Tongue (tissue), 2 donors: Measurements from ENCODE around the gene TATDN2. TPM values are rescaled to one million over a fixed set of nuclear protein-coding genes. Genes with fewer than 3 reads are reported as not detected.
"Not testable (repeated sequence)": the region's sequence is repeated elsewhere in the genome, so short reads cannot be mapped to it uniquely, and the experiment has no call there.

Experiments
- DNase-seq: peaks from one replicate; pipeline ENCODE4 v3.0.0-alpha.2; 2015
- total RNA-seq: library from RNA; depleted of rRNA; stranded (reverse); fragments of >200 nt; gene quantifications from one replicate; pipeline ENCODE4 v1.2.3, GENCODE V29; 2014

The TATDN2 gene
- total RNA-seq, 1 donor from 2014 or later, result 15.5 TPM

DNA sequence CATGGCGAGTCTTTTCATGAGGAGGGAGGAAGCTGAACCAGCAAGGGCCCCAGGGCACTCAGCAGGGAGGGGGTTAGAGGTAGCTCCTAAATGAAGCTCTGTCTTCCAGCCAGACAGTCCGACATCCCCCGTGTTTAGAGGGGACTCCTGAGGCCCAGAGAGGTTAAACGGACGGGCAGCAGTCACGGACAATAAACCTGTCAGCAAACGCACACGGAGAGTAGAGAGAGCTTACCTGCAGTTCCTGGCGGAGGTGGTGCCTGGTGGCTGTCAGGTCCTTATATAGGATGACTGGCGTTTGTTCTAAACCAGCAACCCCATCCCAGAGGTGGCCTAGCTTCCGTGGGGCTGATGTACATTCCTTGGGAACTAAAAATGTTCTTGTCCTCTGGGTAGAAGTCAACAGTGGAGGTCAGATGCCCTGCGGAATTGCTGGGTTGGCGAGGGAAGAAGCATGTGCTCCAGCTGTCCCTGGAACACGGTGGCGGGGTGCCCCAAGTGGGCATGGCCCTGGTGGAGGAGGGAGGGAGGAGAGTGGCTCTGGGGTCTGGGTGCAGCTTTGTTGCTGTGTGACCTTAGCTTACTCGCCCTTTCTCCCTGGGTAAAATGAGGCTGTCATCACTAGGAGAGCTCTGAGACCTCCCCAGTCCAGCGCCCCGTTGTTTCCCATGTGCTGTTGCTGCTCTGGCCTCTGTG lies 42.4 kb downstream of the TATDN2 start:
- DNase-seq, result no peak

DNA sequence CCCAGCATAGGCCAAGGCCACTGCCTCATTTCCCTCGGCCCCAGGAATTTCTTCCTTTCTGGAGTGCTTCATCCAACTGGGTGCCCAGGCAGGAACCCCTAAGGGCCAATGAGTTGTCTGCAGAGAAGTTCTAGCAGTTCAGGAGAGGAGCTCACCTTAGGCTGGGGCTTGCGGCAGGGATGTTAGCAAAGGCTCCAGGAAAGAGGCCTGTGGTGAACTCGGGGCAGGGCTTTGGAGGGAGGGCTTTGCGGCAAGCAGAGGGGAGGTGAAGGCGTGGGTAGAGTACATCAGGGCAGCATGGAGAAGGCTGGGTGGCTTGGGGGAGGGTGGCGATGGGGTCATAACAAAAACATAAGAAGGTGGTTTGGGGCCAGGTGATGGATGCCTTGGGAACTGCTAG lies 43.4 kb downstream of the TATDN2 start:
- DNase-seq, result no peak

DNA sequence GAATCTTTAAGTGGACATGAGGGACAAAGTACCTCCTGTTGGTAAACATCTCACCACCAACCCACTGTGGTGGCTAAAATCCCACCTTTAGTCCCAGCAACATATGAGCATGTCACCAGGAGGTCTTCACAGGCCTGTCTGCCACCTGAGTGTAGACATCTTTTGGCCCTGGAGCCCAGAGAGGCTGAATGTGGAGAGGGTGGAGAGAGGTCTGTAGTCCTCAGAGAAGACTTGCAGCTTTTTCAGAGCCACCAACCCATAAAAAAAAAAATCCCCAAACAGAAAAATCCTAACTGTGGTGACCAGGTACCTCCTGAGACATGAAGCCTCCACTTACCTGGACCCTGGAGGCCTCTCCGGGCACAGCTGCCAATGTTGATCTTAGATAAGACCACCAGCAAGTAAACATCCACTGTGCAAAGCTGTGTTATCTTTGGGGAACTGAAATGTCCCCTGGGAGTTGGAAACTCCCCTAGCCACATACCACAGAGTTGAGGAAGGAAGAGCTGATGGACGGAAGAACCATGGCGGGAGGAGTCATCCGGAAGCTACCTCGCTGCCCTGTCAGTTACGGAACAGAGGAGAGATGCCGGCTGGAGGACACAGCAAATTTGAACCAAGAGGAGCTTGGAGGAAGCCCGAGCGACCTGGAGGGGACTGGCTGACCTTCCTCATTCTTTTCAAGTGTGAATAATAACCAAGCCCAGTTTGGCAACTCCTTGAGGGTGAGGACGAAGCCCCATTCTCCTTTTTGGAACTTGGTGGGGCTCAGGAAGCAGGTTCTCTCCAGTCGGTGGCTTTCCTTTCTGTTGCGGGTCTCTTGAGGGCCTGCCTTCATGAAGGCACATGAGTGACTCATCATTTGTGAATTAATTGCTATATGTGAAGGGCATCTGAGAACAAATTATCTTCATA lies 44.5 kb downstream of the TATDN2 start, which contains the start of gene GHRL:
GHRL (minus strand) TSS at position 443 of the 915 bp plus-strand sequence. CDS start 2,767 bp downstream, outside the sequence.
- DNase-seq, result no peak

GRCh38 chr3:10294030-10294586 lies 45.8 kb downstream of the TATDN2 start:
- no peak for DNase-seq

DNA sequence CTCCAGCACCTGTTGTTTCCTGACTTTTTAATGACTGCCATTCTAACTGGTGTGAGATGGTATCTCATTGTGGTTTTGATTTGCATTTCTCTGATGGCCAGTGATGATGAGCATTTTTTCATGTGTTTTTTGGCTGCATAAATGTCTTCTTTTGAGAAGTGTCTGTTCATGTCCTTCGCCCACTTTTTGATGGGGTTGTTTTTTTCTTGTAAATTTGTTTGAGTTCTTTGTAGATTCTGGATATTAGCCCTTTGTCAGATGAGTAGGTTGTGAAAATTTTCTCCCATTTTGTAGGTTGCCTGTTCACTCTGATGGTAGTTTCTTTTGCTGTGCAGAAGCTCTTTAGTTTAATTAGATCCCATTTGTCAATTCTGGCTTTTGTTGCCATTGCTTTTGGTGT lies 49.8 kb downstream of the TATDN2 start:
- DNase-seq, result not testable (repeated sequence)

DNA sequence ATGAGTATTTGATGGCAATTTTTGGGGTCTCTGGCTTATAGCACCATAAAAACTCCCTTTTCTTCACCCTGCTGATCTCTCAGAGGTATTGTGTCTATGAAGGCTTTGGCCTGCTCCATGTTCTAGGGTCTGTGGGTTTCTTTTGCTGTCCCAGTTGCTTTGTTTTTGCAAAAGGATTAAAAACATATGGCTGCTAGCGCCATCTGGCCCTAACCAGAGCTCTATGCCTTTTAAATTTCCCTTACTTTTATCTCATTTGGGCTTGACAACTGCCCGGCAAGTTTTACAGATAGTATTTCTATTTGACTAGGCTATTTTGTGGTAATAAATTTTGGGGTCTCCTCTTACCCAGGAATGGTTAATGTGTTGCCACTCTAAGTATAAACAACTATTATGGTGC lies 50.9 kb downstream of the TATDN2 start:
- no peak for DNase-seq

DNA sequence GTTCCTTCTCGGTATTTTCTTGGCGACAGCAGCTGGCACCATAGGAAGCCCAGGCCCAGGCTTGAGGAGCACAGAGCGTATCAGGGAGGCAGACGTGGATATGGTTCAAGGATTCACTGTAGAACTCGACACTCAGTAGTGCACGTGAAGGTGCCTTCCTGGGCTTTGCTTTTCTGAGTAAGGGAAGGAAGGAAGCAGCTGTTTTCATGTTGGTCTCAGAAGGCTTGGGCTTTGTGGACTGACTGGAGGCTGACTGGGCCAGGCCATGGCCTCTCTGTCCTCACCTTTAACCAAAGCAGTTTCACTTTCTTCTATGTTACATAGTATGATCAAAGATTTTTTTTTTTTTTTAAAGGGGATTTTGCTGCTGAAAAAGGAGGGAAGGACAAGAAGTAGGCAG lies 51.4 kb downstream of the TATDN2 start:
- DNase-seq, result no peak

DNA sequence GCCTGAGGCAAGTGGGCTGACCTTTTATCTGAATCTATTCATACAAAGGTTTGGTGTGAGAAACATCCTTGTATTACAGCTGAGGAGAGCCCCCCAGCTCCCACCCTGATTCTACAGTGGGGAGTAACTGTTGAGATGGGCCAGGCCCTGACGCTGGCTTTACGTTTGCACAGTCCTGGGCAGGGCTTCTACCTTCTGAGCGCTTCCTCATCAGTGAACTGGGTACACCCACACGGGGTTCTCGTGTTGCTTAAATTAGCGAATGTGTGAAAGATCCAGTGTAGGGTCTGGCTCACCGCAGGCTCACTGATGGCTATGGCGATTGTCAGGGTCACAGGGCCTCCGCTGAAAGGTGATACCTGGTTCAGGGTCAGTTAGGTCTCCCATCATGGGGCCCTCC lies 51.8 kb downstream of the TATDN2 start:
- no peak for DNase-seq

- DNase-seq, result no peak
Measured at GRCh38 chr3:10303105-10303504, 54.8 kb downstream of the TATDN2 start.

DNA sequence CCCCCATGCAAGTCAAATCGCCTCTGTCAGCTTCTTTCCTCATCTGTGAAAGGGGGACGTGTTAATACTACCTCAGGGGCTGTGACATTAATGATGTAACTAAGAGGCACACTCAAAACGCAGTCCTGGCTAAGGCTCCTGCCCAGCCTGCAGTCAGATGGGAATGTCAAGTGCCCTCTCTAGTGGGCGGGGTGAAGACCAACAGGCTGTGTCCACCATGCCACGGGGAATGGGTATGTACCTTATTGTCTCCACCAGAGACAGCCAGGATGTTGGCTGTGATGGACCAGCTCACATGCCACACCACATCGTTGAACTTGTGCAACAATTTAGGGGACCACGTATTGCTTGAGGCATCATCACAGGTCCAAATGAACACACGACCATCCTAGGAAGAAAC lies 55.5 kb downstream of the TATDN2 start:
- DNase-seq, result no peak

DNA sequence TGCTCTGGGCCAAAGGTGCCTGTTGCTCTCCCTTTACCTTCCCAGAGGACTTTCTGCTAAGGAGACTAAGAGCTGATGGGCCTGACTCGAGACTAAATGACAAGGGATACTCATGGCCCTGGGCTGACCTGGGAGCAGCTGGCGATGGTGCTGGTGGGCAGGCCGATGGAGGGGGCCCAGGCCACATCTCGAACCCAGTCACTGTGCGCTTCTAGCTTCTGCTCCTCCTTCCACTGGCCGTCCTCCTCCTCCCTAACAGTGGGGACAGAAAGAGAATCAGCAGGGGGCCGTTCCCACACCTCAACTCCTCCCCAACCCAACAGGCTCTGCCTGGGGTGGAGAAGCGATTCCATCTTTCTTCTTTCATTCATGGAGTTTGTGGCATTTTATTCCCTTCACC lies 56.6 kb downstream of the TATDN2 start:
- DNase-seq, result no peak

DNA sequence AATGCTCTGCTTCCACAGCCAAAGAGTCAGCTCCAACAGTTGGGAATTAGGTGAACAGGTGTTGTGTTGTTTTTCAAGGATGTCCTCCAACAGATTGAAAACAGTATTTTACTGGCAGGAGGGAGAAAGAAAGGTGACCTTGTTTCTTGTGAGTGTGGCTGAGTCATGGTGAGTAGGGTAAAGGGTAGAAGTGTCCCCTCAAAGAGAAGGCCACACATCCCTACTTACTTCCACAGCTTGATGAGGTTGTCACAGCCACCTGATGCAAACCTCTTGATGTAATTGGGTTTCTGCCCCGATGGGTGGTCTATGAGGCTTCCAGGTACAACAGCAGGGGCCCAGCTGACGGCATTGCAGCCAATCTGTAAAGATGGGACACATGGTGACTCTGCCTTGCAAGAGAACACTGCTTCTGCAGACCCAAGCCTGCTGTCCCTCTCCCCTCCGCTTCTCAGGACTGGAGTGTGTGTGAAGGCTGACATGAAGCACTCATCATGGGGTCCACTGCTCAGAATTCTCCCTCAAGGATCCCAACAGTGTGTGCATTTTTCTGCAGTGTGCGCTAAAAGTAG lies 57.2 kb downstream of the TATDN2 start:
- no peak for DNase-seq

DNA sequence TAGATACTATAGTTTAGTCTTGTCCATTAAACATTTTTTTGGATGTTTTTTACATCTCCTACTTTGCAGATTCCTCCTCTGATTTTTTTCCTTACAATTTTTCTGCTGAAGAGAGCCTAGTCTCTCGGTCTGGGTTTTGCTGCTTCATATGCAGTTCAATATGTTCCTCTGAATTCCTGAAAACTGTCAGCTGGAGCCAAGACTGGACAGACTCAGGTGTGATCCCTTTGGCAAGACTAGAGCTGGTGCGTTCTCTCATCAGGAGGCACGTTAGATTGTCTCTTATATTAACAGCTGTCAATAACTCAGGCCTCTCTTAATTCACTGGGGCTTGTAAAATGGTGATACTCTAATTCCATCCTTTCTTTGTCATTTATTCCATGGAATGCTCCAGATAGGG lies 57.9 kb downstream of the TATDN2 start:
- DNase-seq, result no peak

DNA sequence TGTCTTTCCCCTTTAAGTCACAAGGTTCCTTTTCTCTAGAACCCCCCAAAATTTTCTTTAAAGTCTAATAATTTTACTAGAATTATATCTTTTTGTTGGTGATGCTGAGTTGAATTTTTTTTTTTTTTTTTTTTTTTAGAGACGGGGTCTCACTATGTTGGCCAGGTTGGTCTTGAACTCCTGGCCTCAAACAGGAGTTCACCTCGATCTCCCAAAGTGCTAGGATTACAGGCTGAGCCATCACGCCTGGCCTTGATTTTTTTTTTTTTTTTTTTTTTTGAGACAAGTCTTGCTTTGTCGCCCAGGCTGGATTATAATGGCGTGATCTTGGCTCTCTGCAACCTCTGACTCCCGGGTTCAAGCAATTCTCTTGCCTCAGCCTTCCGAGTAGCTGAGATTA lies 60.4 kb downstream of the TATDN2 start:
- DNase-seq, result no peak

- no peak for DNase-seq
Measured at GRCh38 chr3:10309736-10310135, 61.5 kb downstream of the TATDN2 start.

DNA sequence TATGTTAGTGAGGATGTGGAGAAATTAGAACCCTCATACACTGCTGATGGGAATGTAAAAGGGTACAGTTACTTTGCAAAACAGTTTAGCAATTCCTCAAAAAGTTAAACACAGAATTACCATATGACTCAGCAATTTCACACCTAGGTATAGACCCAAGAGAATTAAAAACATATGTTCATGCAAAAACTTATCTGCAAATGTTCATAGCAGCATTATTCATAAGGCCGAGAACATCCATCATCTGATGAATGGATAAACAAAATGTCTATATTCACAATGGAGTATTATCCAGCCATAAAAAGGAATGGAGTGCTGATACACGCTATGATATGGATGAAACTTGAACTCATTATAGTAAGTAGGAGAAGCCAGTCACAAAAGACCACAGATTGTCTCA lies 62.3 kb downstream of the TATDN2 start:
- DNase-seq, result no peak

DNA sequence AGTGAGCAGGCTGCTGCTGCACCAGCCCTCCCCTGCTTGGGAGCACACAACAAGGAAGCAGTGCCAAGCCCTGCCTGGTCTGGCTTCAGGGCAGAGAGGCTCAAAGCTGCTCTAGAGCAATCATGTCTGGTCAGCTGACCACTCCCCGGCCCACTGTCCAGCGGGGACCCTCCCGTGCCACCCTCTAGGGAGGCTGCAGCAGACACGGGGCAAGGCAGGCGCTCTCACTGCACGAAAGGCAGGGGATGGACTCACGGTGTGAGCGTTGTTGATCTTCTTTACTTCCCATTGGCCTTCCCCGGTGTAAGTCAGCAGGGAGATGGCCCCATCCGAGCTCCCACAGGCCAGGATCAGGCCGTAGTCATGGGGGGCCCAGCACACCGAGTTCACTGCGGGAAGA lies 63.5 kb downstream of the TATDN2 start:
- DNase-seq, result no peak

DNA sequence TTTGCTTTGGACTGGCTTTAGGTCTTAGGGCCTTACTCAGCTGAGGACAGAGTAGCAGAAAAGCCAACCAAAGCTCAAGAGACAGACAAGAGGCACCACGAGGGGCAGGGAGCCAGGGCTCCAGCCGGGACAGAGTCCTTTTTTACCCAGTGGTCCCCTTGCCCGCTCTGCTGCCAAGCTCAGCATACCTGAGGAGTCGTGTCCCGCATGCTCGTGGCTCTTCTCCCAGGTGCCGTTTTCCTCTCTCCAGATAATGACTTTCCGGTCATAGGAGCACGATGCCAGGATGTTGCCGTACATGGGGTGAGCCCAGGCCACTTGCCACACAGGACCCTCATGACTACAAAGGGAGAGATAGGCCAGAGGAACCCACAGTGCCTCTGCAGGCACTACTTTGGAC lies 64.1 kb downstream of the TATDN2 start:
- no peak for DNase-seq

DNA sequence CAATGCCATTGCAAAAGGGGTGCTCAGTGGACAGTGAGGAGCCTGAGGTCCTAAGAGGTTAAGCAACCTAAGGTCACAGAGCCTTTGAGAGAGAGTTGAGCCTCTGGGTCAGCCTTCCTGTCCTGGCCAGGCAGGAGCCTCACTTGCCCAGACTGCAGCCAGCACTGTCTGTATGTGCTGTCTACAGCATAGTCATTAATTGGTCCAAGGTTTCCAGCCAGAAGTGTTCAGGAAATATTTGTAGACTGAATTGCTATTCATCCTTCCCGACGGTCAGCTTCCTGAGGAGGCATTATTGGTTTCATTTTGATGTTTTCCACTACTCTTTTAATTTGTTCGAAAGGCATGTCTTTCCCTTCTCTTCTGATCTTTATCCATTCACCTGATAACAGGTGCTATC lies 64.6 kb downstream of the TATDN2 start:
- DNase-seq, result no peak

DNA sequence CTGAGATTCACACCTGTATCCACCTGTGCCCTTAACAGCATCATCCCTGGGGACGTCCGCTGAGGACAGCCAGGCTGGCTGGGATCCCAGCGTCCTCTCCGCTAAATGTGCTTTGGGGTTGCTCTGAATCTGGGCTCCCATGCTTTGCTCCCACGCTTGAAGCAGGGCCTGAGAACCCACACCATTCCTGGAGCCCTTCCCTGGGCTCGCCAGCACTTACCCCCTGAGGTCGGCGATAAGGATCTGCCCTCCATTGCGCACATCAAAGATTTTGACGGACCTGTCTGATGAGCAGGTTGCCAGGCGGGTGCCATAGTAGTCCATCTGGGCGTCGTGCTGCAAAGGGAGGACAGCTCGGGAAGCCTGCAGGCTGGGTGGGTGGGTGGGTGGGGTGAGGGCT lies 66.8 kb downstream of the TATDN2 start:
- DNase-seq, result no peak

DNA sequence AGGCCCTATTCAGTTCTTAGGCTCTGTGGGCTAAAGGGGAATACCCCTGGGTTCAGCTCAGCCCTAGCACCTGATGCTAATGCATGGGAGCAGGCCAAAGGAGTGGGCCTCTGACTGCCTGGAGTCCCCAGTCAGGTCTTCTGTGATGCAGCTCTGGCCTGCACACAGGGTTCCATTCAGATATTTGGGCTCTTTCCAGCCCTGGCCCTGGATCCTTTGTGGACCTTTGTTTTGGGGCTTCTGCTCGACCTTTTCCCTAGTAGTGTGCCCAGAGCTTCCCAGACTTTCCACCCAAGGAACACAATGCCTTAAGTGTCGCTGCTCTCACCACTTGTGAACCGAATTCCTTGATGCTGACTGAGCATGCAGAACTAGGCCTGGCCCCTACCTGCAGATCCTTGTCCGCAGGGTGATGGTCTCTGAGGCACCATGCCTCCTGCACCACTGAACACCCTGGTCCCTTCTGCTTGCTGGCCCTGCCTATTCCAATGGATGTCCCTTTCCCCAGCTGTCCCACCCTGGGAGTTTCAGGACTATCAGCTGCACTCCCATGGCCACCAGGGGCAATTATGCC lies 67.6 kb downstream of the TATDN2 start:
- DNase-seq, result no peak

- no peak for DNase-seq
Measured at GRCh38 chr3:10317311-10317960, 69.2 kb downstream of the TATDN2 start.
